Dermis blood vessel endothelial cell (primary cell): ENCODE results near the gene KRT84. TPM values are rescaled to one million over a fixed set of nuclear protein-coding genes. Genes with fewer than 3 reads are reported as not detected.
"Not testable (repeated sequence)": the region's sequence is repeated elsewhere in the genome, so short reads cannot be mapped to it uniquely, and the experiment has no call there.

Experiments
- DNase-seq: peaks from one replicate; pipeline ENCODE4 v3.0.0; 2010
- total RNA-seq: library from RNA; depleted of rRNA; stranded (reverse); fragments of >200 nt; gene quantifications from 2 replicates; pipeline ENCODE4 v1.2.3, GENCODE V29; 2014

Gene KRT84
- total RNA-seq, 1 donor from 2014 or later: not detected

GRCh38 chr12:52359621-52360061 is 25.8 kb downstream of the KRT84 start:
- DNase-seq: no peak

GRCh38 chr12:52358575-52359350 is 26.7 kb downstream of the KRT84 start:
- DNase-seq: no peak

GRCh38 chr12:52356762-52357580 is 28.5 kb downstream of the KRT84 start:
- no peak for DNase-seq

- no peak for DNase-seq
Observed at GRCh38 chr12:52356031-52356761, 29.3 kb downstream of the KRT84 start.

- no peak for DNase-seq
Observed at GRCh38 chr12:52355176-52355575, 30.3 kb downstream of the KRT84 start.

- no peak for DNase-seq
Observed at GRCh38 chr12:52354200-52354599, 31.3 kb downstream of the KRT84 start.

GRCh38 chr12:52353766-52354165 is 31.7 kb downstream of the KRT84 start:
- DNase-seq: no peak

GRCh38 chr12:52352951-52353350 is 32.5 kb downstream of the KRT84 start:
- DNase-seq: no peak

GRCh38 chr12:52351196-52352059 is 34.0 kb downstream of the KRT84 start:
- DNase-seq: no peak

GRCh38 chr12:52350786-52351185 is 34.7 kb downstream of the KRT84 start:
- DNase-seq: no peak

GRCh38 chr12:52350021-52350620 is 35.3 kb downstream of the KRT84 start:
- DNase-seq: no peak

- DNase-seq: no peak
Observed at GRCh38 chr12:52349196-52349595, 36.3 kb downstream of the KRT84 start.

GRCh38 chr12:52347551-52348510 is 37.6 kb downstream of the KRT84 start:
- no peak for DNase-seq

GRCh38 chr12:52347016-52347415 is 38.4 kb downstream of the KRT84 start:
- no peak for DNase-seq

- no peak for DNase-seq
Observed at GRCh38 chr12:52346593-52346992, 38.9 kb downstream of the KRT84 start.

- DNase-seq: not testable (repeated sequence)
Observed at GRCh38 chr12:52345041-52345440, 40.4 kb downstream of the KRT84 start.

- no peak for DNase-seq
Observed at GRCh38 chr12:52344111-52344510, 41.3 kb downstream of the KRT84 start.

GRCh38 chr12:52343550-52343949 is 41.9 kb downstream of the KRT84 start:
- no peak for DNase-seq

- DNase-seq: no peak
Observed at GRCh38 chr12:52342781-52343490, 42.5 kb downstream of the KRT84 start.

GRCh38 chr12:52341066-52341580 is 44.3 kb downstream of the KRT84 start:
- DNase-seq: no peak
